Measurements from ENCODE around the gene OR5J2. TPM values are rescaled to one million over a fixed set of nuclear protein-coding genes. Genes with fewer than 3 reads are reported as not detected.
"Not testable (repeated sequence)": the region's sequence is repeated elsewhere in the genome, so short reads cannot be mapped to it uniquely, and the experiment has no call there.

OR5J2 gene
- not detected in 2 replicates for total RNA-seq (2014; rRNA removed; shearing (Covaris generic))
- not detected in 2 replicates for polyA plus RNA-seq (2014; cell fraction: nucleus; rRNA removed)

DNA sequence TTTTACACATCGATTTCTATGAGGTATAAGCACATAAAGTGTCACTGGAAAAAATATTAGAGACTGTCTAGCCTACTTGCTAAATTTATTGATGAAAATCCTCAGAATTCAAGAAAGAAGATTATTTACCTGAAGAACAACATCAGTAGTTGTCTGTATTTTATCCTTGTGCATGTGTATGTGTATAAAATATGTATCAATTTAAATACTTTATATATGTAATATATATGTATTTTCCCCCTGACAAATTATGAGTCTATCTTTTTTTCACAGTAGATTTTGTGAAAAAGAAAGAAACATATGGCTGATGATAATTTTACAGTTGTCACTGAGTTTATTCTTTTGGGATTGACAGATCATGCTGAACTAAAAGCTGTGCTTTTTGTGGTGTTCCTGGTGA, at the start of gene OR5J2:
Gene OR5J2, plus strand, starts transcription at position 301 of the 400 bp plus-strand sequence. Its CDS starts 0 bp downstream, at position 301.
- DNase-seq (ENCODE audit: extremely low read depth, low read depth), result no peak

DNA sequence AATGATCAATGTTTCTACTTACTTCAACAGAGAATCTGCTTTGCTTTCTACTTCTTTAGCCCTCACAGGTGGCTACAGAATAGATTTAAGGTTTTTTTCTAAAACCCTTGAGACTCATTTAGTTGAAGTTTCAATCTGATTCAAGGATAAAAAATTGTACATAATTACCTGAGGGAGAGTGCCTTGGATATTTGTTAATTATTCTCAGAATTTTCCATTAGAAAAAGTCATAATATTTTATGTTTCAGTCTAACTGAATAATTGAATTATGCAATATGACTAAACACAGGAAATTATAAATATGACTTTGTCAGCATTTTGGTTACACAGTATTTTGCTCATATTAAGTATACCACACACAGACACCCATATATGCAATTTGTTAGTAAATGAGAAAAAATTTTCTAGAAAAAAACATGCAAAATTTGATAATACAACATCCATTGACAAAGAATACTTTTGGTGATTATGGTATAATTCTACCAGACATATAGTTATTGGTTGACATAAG, 36.2 kb upstream of the OR5J2 start, which contains the start of gene OR8J3:
Gene OR8J3, minus strand, starts transcription at position 51 of the 511 bp plus-strand sequence. CDS start 2,483 bp downstream, outside the sequence.
- no peak for DNase-seq (ENCODE audit: extremely low read depth, low read depth)

DNA sequence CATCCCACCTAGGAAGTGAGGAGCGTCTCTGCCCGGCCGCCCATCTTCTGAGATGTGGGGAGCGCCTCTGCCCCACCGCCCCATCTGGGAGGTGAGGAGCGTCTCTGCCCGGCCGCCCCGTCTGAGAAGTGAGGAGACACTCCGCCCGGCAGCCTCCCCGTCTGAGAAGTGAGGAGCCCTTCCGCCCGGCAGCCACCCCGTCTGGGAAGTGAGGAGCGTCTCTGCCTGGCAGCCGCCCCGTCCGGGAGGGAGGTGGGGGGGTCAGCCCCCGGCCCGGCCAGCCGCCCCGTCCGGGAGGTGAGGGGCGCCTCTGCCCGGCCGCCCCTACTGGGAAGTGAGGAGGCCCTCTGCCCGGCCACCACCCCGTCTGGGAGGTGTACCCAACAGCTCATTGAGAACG, 32.7 kb upstream of the OR5J2 start:
- not testable (repeated sequence) for DNase-seq (ENCODE audit: extremely low read depth, low read depth)

DNA sequence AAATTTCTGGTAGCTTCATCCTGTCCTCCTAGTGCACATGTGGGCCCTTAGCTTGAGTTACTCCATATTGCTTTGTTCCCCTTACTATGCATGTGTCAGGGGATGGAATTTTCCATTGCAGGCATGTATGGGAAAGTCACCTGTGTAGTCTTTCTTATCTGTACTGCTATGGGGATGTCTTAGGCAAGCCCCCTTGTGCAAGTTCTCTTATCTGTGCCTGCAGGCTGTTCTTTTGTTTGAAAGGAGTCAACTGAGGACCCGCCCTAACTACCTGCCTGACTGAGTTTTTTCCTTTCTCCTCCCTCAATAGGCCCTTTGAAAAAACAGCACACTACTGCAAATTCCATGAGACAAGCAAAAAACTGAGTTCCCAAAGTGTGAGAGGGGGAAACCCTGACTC, 25.0 kb upstream of the OR5J2 start:
- no peak for DNase-seq (ENCODE audit: extremely low read depth, low read depth)

DNA sequence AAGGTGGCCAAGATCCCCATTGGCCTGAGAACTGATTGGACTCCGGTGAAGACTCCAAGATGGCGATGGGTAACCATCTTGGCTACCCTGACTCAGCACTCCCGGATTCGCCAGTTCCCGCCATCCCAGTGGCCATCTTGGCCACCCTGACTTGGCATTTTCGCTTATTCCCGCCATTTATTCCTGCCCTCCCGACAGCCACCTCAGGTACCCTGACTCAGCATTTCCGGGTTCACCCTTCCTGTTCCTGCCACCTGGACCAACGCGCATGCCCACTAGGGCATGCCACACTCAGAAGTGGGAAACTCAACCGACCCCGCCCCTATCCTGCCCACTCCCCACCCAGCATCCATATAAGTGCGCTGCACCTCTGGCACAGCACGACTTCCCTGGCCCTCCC, 24.1 kb upstream of the OR5J2 start:
- DNase-seq (ENCODE audit: extremely low read depth, low read depth), result no peak

DNA sequence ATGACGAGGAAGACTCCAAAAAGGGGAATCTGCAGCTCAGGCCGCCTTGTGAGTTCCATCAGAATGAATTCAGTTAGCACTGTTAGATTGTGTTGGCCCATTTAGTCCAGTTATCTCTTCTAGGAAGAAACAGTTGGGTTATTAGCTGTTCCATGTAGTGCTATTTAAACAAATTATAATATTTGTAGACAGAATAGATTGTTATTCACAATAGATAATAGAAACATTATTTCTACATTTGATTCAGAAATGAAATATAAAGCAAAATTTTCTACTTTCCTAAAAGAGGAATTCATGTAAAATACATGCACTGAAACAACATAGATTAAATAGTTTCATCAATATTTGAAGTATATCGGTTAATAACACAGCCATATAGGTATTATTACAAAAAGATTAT, 16.2 kb upstream of the OR5J2 start, which contains the start of gene OR8K5:
Gene OR8K5, minus strand, starts transcription at position 101 of the 400 bp plus-strand sequence. Its CDS starts 0 bp downstream, at position 101.
- no peak for DNase-seq (ENCODE audit: extremely low read depth, low read depth)

DNA sequence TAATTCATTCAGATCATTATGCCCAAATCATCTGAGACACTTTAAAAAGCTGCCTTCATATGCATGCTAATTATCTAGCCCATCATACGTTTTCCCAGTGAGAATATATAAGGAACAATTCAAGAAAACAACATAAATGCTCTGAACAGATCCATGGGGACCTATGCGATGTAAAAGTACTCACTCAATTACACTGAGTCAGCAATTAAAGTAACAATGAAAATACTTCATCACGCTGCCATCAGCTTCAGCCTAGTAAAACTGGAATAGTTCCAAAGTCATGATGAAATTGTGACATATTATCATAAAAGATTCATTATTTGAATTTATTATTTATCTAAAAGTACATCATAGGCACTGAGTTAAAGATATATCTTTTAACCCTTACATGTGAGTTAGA, 12.6 kb upstream of the OR5J2 start:
- no peak for DNase-seq (ENCODE audit: extremely low read depth, low read depth)

DNA sequence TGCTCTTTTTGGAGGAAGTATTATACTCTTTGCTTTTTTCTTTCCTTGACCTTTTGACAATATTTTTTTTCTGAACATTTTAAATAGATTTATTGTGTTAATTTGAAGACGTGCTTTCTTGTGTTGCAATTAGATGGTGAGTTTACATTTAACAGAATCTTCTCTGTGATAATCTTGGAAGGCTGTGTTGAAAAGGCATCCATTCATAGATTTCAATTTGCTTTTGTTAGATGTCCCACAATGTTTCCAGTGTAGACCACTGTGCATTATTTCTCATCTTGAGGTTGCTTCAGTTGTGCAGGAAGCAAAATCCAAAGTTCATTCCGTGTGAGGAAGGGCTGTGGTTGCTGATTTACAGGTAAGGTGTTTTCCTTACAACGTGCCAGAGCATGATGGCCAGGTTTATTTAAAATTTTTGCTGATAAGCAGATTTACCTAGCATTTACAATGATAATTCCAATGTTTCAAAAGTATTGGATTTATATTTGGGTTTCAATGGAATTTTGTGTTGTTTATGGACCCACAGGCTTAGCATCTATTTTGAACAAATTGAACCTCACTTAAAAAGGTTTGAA, 4.1 kb upstream of the OR5J2 start:
- DNase-seq (ENCODE audit: extremely low read depth, low read depth), result no peak

DNA sequence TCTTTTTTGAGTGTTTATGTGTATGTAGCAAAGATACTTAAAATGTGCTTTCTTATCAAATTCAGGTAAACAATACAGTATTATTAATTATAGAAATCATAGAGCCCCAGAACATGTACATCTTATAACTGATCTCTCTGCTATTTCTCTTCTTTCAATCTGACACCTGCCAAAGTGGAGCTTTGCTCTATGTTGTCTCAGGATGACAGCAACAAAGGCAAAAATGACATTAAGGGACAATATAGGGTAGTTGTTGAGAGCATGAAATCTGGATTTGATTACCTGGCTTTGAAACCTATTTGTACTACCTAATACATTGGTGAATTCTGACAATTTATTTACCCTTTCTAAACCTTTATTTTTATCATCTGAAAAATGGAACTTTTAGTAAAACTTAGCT, 7.0 kb downstream of the OR5J2 start:
- no peak for DNase-seq (ENCODE audit: extremely low read depth, low read depth)

DNA sequence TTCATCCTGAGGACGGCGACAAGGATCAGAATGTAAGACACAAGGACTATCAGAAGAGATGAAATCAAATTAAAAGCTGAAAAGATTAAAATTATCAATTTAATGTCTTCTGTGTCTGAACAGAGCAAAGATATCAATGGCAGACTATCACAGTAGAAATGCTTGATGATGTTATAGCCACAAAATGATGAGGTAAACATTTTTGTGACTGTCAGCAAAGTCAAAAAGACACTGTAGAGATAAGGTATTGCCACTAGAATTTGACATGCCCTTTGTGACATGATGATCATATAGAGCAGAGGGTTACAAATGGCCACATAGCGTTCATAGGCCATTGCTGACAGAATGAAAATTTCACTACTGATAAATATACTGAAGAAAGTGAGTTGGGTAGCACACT, 12.2 kb downstream of the OR5J2 start:
- no peak for DNase-seq (ENCODE audit: extremely low read depth, low read depth)

DNA sequence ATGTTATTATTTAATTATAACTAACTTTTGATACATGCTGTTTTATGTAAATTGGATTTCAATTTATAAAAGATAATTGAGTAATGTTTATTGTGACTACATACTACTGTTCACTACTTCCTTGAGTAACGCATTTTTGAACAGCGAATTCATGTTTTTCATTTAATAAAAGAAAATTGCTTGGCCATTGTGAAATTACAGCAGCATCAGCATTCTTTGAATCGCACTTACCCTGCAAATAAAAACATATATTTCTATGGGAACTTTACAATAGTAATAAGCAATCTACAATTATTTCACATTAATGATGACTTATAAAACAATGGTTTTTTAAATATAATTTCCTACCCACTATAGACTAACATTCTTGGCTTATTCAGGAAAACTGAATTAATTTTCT, 20.3 kb downstream of the OR5J2 start:
- no peak for DNase-seq (ENCODE audit: extremely low read depth, low read depth)

DNA sequence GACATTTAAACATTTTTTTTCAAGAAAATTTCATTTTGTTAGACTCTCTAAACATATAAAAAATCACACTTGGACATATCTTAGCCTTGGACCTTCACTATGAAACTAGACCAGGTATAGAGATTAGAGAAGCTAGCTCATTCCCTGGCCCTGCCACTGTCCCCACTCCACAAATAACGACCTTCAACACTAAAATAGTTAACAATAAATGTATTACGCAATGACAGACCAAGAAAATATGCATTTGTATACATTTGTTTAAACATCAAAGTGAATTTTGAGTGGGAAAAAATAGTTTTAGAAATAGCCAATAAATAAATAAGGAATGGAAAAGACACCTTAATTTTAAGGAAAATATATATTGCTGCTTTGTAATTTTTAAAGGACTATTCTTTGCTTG, 20.9 kb downstream of the OR5J2 start:
- no peak for DNase-seq (ENCODE audit: extremely low read depth, low read depth)

DNA sequence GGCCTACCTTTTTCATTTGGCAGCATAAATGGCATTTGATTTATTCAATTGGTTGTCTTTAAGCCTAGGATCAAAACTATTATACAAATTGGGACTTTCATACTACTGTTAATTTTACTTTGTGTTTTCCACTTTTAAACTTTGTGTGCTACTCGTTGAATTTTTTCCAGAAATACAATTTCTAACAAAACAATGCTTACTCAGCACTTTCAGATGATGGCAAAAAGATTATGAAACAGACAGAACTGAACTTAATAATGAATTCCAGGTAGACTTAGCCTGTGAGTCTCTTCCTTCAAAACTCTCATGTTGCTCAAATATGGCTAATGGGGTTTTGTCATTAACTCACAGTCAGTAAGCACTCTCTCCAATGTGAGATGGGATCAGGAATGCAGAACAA, 31.4 kb downstream of the OR5J2 start:
- no peak for DNase-seq (ENCODE audit: extremely low read depth, low read depth)

DNA sequence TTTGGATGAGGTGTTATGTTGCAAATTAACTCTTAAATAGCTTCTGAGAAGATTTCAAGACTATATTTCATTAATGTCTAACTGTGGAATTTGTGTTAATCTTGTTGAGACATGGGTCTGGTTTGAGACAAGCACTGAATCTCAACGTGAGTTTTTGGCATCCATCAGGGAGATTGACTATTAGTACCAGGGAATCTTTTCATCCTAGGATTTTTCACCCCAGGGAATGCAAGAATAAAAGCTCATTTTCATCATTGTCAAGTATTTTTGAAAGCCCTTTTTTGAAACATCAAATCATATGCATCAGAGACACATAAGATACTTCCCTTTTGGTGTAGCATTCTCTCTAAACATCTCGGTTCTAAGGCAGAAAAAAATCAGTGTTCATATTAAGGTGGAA, 38.1 kb downstream of the OR5J2 start:
- DNase-seq (ENCODE audit: extremely low read depth, low read depth), result no peak

DNA sequence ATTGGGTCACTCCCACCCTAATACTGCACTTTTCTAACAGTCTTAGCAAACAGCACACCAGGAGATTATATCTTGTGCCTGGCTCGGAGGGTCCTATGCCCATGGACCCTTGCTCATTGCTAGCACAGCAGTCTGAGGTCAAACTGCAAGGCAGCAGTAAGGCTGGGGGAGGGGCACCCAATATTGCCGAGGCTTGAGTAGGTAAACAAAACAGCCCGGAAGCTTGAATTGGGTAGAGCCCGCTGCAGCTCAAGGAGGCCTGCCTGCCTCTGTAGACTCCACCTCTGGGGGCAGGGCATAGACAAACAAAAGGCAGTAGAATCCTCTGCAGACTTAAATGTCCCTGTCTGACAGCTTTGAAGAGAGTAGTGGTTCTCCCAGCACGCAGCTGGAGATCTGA, 43.3 kb downstream of the OR5J2 start:
- not testable (repeated sequence) for DNase-seq (ENCODE audit: extremely low read depth, low read depth)

Other genes starting within 250 kb of the OR5J2 start
- gene OR5I1, start 240.2 kb upstream of the OR5J2 start, total RNA-seq (2014; rRNA removed; shearing (Covaris generic)), result not detected in 2 replicates
- gene OR10AG1, start 206.7 kb upstream of the OR5J2 start, total RNA-seq (2014; rRNA removed; shearing (Covaris generic)), result not detected in 2 replicates
- not detected in 2 replicates for gene OR5F1, start 182.0 kb upstream of the OR5J2 start, total RNA-seq (2014; rRNA removed; shearing (Covaris generic))
- not detected in 2 replicates for gene OR5AS1, start 149.0 kb upstream of the OR5J2 start, total RNA-seq (2014; rRNA removed; shearing (Covaris generic))
- not detected in 2 replicates for gene OR8I2, start 83.3 kb upstream of the OR5J2 start, total RNA-seq (2014; rRNA removed; shearing (Covaris generic))
- gene OR8H2, start 72.9 kb upstream of the OR5J2 start, total RNA-seq (2014; rRNA removed; shearing (Covaris generic)), result not detected in 2 replicates
- gene OR8H3, start 54.2 kb upstream of the OR5J2 start, total RNA-seq (2014; rRNA removed; shearing (Covaris generic)), result not detected in 2 replicates
- not detected in 2 replicates for gene OR8J3, start 36.4 kb upstream of the OR5J2 start, total RNA-seq (2014; rRNA removed; shearing (Covaris generic))
- gene OR8K5, start 16.3 kb upstream of the OR5J2 start, total RNA-seq (2014; rRNA removed; shearing (Covaris generic)), result not detected in 2 replicates
- gene OR5T2, start 57.6 kb downstream of the OR5J2 start, total RNA-seq (2014; rRNA removed; shearing (Covaris generic)), result not detected in 2 replicates
- gene OR5T3, start 75.6 kb downstream of the OR5J2 start, total RNA-seq (2014; rRNA removed; shearing (Covaris generic)), result not detected in 2 replicates
- not detected in 2 replicates for gene OR5T1, start 97.5 kb downstream of the OR5J2 start, total RNA-seq (2014; rRNA removed; shearing (Covaris generic))
- not detected in 2 replicates for gene OR8H1, start 115.6 kb downstream of the OR5J2 start, total RNA-seq (2014; rRNA removed; shearing (Covaris generic))
- gene OR8K3, start 138.5 kb downstream of the OR5J2 start, total RNA-seq (2014; rRNA removed; shearing (Covaris generic)), result not detected in 2 replicates
- gene OR8K1, start 169.4 kb downstream of the OR5J2 start, total RNA-seq (2014; rRNA removed; shearing (Covaris generic)), result not detected in 2 replicates
- gene OR8J1, start 177.7 kb downstream of the OR5J2 start, total RNA-seq (2014; rRNA removed; shearing (Covaris generic)), result not detected in 2 replicates
- gene OR8U1, start 199.0 kb downstream of the OR5J2 start, total RNA-seq (2014; rRNA removed; shearing (Covaris generic)), result not detected in 2 replicates
- gene OR5AL1, start 236.1 kb downstream of the OR5J2 start, total RNA-seq (2014; rRNA removed; shearing (Covaris generic)), result not detected in 2 replicates

All from NCI-H460 (cell line).